NCI-H187 (cell line): ENCODE data around the gene MLF1.
A peak's percentile ranks its signal among the peaks of the same experiment; 100 is the strongest.
"Not testable (repeated sequence)": the region's sequence is repeated elsewhere in the genome, so short reads cannot be mapped to it uniquely, and the experiment has no call there.

ENCODE experiments used
- DNase-seq, 2 experiments: peaks; one replicate each; lab custom pipeline; 2025; lab: John Stamatoyannopoulos, UW

MLF1 gene

GRCh38 chr3:158570999-158571702, at the start of gene MLF1:
TSS of gene MLF1 (plus strand) at chr3:158571194. CDS start at chr3:158571301, 107 bp downstream.
- DNase-seq, result peak; percentile 76 to 80

- no peak for DNase-seq
Measured at GRCh38 chr3:158522221-158523136, 48.5 kb upstream of the MLF1 start.

GRCh38 chr3:158528076-158528674, 42.8 kb upstream of the MLF1 start:
- no peak for DNase-seq

GRCh38 chr3:158531334-158531733, 39.7 kb upstream of the MLF1 start:
- DNase-seq, result no peak

- DNase-seq, result no peak
Measured at GRCh38 chr3:158532099-158532734, 38.8 kb upstream of the MLF1 start.

GRCh38 chr3:158535918-158536317, 35.1 kb upstream of the MLF1 start:
- DNase-seq, result no peak

GRCh38 chr3:158539414-158540014, 31.5 kb upstream of the MLF1 start:
- peak; percentile 11 to 19 for DNase-seq

GRCh38 chr3:158540066-158540465, 30.9 kb upstream of the MLF1 start:
- no peak for DNase-seq

- no peak for DNase-seq
Measured at GRCh38 chr3:158548691-158549090, 22.3 kb upstream of the MLF1 start.

- not testable (repeated sequence) for DNase-seq
Measured at GRCh38 chr3:158549938-158550337, 21.1 kb upstream of the MLF1 start.

GRCh38 chr3:158552124-158552523, 18.9 kb upstream of the MLF1 start:
- no peak for DNase-seq

- DNase-seq, result no peak
Measured at GRCh38 chr3:158559504-158559903, 11.5 kb upstream of the MLF1 start.

- DNase-seq, result no peak
Measured at GRCh38 chr3:158560979-158561378, 10.0 kb upstream of the MLF1 start.

GRCh38 chr3:158562674-158563073, 8.3 kb upstream of the MLF1 start:
- DNase-seq, result no peak

GRCh38 chr3:158563076-158563475, 7.9 kb upstream of the MLF1 start:
- no peak for DNase-seq

GRCh38 chr3:158565076-158565475, 5.9 kb upstream of the MLF1 start:
- no peak for DNase-seq

- DNase-seq, result no peak
Measured at GRCh38 chr3:158568784-158569183, 2.2 kb upstream of the MLF1 start.

- DNase-seq, result no peak
Measured at GRCh38 chr3:158569794-158570193, 1.2 kb upstream of the MLF1 start.

- no peak for DNase-seq
Measured at GRCh38 chr3:158571969-158572765, 1.2 kb downstream of the MLF1 start.

- no peak for DNase-seq
Measured at GRCh38 chr3:158572766-158573060, 1.7 kb downstream of the MLF1 start.

- DNase-seq, result no peak
Measured at GRCh38 chr3:158573714-158574113, 2.7 kb downstream of the MLF1 start.
